ENCODE results near the gene MAS1L.

MAS1L gene, protein sequence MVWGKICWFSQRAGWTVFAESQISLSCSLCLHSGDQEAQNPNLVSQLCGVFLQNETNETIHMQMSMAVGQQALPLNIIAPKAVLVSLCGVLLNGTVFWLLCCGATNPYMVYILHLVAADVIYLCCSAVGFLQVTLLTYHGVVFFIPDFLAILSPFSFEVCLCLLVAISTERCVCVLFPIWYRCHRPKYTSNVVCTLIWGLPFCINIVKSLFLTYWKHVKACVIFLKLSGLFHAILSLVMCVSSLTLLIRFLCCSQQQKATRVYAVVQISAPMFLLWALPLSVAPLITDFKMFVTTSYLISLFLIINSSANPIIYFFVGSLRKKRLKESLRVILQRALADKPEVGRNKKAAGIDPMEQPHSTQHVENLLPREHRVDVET

DNA sequence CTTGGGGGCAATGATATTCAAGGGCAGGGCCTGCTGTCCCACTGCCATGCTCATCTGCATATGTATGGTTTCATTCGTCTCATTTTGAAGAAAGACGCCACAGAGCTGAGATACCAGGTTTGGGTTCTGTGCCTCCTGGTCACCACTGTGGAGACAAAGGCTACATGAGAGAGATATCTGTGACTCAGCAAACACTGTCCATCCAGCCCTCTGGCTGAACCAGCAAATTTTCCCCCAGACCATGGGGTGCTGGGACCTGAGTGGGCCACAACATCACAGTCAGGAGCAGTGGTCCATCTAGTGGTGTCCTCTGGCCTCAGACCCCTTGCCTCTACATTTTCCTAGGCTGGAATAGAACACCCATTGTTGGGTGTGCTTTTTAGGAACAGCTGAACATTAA lies at the start of gene MAS1L:
MAS1L (minus strand) TSS at position 297 of the 400 bp plus-strand sequence; CDS start at position 243, 54 bp downstream.
- Histone ChIP-seq H3K27ac (ENCODE audit: low read depth, low read length, poor library complexity, severe bottlenecking) (no peak within 1 kb of the TSS), H3K9me2 (ENCODE audit: low read depth, low read length) (no peaks in the 10 kb centered on the region), H3K4me2 (ENCODE audit: low read length) (no peak within 1 kb of the TSS), H3K36me3 (ENCODE audit: insufficient read depth, low read length) (no peaks in the 10 kb centered on the region), H2AFZ (ENCODE audit: low read length) (no peak within 1 kb of the TSS), H3K4me3 (ENCODE audit: low read depth, low read length, poor library complexity, severe bottlenecking) (no peak within 1 kb of the TSS), H3K9me3 (ENCODE audit: low read length) (no peaks in the 10 kb centered on the region), H3K4me1 (ENCODE audit: insufficient read depth, low read length, severe bottlenecking) (no peaks in the 10 kb centered on the region), H3K9ac (ENCODE audit: low read length) (no peak within 1 kb of the TSS), H4K20me1 (ENCODE audit: insufficient read depth, low read length) (no peaks in the 10 kb centered on the region), H3K79me2 (ENCODE audit: insufficient read depth, low read length) (no peaks in the 10 kb centered on the region), H3F3A (ENCODE audit: insufficient read depth, low read length) (no peaks in the 10 kb centered on the region), H3K27me3 (ENCODE audit: insufficient read depth, low read length) (no peaks in the 10 kb centered on the region)
- TF ChIP-seq, protein P1, sequence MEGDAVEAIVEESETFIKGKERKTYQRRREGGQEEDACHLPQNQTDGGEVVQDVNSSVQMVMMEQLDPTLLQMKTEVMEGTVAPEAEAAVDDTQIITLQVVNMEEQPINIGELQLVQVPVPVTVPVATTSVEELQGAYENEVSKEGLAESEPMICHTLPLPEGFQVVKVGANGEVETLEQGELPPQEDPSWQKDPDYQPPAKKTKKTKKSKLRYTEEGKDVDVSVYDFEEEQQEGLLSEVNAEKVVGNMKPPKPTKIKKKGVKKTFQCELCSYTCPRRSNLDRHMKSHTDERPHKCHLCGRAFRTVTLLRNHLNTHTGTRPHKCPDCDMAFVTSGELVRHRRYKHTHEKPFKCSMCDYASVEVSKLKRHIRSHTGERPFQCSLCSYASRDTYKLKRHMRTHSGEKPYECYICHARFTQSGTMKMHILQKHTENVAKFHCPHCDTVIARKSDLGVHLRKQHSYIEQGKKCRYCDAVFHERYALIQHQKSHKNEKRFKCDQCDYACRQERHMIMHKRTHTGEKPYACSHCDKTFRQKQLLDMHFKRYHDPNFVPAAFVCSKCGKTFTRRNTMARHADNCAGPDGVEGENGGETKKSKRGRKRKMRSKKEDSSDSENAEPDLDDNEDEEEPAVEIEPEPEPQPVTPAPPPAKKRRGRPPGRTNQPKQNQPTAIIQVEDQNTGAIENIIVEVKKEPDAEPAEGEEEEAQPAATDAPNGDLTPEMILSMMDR (IDR thresholded peaks at IDR 0.05; ENCODE audit: low read length): no peak
- no peak for TF ChIP-seq EZH2 (IDR thresholded peaks at IDR 0.05; ENCODE audit: borderline replicate concordance, low read length)

DNA sequence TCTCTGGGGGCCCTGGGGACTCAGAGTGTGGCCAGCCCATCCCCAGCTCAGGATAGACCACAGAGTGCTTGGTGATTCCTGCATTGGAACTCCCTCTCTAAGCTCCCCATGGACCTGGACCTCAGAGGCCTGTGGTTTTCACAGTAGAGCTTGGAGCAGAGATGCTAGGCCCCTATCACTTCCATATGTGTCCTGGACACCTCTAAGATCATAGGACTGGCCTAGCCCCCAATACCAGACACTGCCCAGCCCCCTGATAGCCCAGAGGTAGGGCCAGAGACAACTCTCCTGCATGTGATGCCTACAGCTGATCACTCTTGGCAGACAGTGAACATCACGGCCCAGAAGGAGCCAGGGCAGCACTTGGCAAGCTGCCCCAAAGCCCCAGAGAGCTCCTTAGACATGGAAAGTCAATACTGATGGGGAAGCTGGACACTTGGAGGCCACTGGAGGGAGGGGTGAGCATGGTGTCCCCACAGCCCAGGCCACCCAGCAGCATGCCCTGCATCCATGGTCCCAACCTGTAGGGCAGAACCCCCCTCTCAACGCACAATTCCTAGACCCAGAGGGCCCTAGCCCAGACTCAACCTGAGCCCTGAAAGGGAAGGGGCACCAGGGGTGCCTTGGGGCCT lies 44.7 kb upstream of the MAS1L start:
- Histone ChIP-seq H3K36me3 (ENCODE audit: insufficient read depth, low read length) (no peaks in the 10 kb centered on the region), H3K9me2 (ENCODE audit: low read depth, low read length) (no peaks in the 10 kb centered on the region)
- TF ChIP-seq EZH2 (IDR thresholded peaks at IDR 0.05; ENCODE audit: borderline replicate concordance, low read length): no peak
- TF ChIP-seq, protein P1 (IDR thresholded peaks at IDR 0.05; ENCODE audit: low read length): no peak

DNA sequence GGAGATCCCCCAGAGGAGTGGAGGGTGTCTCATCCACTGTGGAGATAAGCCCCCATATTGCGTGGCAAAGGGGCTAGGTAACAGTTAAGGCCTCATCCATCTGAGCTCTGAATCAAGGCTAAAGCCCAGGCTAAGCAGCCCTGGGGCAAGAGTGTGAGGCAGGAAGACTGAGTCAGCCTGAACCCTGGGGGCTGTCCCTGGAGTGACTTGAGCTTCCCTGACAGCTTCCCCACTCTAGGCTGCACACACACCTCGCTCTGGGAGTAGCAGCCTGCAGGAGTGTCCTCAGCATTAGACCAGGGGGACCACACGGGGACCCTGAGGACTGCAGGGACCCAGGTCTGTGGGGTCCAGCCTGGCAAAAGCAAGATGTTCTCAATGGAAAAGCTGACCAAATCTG lies 43.9 kb upstream of the MAS1L start:
- no peak overlapping the region for H3K4me2 ChIP-seq (ENCODE audit: low read length)
- TF ChIP-seq, protein P1 (IDR thresholded peaks at IDR 0.05; ENCODE audit: low read length): no peak
- no peak for TF ChIP-seq EZH2 (IDR thresholded peaks at IDR 0.05; ENCODE audit: borderline replicate concordance, low read length)
- no peak overlapping the region for H3K4me3 ChIP-seq (ENCODE audit: low read depth, low read length, poor library complexity, severe bottlenecking)
- no peaks in the 10 kb centered on the region for H3K27me3 ChIP-seq (ENCODE audit: insufficient read depth, low read length)
- no peak overlapping the region for H3K27ac ChIP-seq (ENCODE audit: low read depth, low read length, poor library complexity, severe bottlenecking)
- H3K79me2 ChIP-seq (ENCODE audit: insufficient read depth, low read length): no peaks in the 10 kb centered on the region
- no peak overlapping the region for H2AFZ ChIP-seq (ENCODE audit: low read length)
- no peaks in the 10 kb centered on the region for H3K9me2 ChIP-seq (ENCODE audit: low read depth, low read length)
- no peaks in the 10 kb centered on the region for H4K20me1 ChIP-seq (ENCODE audit: insufficient read depth, low read length)
- no peaks in the 10 kb centered on the region for H3F3A ChIP-seq (ENCODE audit: insufficient read depth, low read length)
- H3K9ac ChIP-seq (ENCODE audit: low read length): no peak overlapping the region
- H3K36me3 ChIP-seq (ENCODE audit: insufficient read depth, low read length): no peaks in the 10 kb centered on the region
- no peaks in the 10 kb centered on the region for H3K4me1 ChIP-seq (ENCODE audit: insufficient read depth, low read length, severe bottlenecking)
- H3K9me3 ChIP-seq (ENCODE audit: low read length): no peaks in the 10 kb centered on the region

More for the DNA sequence above, 44.7 kb upstream of the MAS1L start:
- Histone ChIP-seq H3K79me2 (ENCODE audit: insufficient read depth, low read length) (no peaks in the 10 kb centered on the region), H2AFZ (ENCODE audit: low read length) (no peak overlapping the region), H3K27ac (ENCODE audit: low read depth, low read length, poor library complexity, severe bottlenecking) (no peak overlapping the region), H3K4me3 (ENCODE audit: low read depth, low read length, poor library complexity, severe bottlenecking) (no peak overlapping the region), H3K4me1 (ENCODE audit: insufficient read depth, low read length, severe bottlenecking) (no peaks in the 10 kb centered on the region), H3F3A (ENCODE audit: insufficient read depth, low read length) (no peaks in the 10 kb centered on the region), H3K4me2 (ENCODE audit: low read length) (no peak overlapping the region), H3K9me3 (ENCODE audit: low read length) (no peaks in the 10 kb centered on the region), H3K27me3 (ENCODE audit: insufficient read depth, low read length) (no peaks in the 10 kb centered on the region), H3K9ac (ENCODE audit: low read length) (no peak overlapping the region), H4K20me1 (ENCODE audit: insufficient read depth, low read length) (no peaks in the 10 kb centered on the region)

Data from OCI-LY1 (cell line).